ENCODE measurements around the gene C1QTNF8.

C1QTNF8 gene

DNA sequence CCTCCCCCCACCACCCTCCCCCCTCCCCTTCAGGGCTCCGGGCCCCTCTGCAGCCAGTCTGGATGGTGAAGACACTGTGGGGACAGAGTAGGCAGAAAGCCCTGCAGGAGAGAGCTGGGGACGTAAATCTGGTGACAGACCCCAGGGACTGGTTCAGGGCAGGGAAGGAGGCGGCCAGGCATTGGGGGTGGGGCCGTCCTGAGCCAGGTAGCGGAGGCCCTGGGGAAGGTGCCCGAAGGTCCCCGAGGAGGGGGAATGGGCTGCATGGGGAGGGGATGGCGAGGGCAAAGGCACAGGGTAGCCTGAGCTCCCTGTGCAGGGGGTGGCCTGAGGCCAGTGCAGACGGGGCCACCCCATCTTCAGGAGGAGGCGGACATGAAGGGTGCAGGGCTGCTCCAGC lies 30.5 kb upstream of the C1QTNF8 start:
- no peak for DNase-seq

DNA sequence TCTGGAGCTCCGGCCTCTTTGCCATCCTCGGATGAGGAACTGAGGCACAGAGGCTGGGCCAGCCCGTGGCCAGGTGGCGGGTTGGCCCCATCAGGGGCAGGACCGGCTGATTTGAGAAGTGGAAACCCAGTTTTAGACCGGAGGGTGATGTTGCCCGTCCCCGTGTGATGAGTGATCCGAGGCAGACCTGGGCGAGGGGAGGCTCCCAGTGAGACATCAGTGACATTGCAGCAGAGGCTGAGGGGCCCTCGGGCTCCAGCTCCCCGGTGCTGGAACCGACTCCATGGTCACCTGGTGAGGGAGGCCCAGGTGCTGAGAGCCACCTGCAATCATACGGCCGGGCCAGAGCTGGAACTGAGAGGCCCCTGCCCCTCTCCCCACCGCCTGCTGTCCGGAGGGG lies 30.0 kb upstream of the C1QTNF8 start:
- no peak for DNase-seq

DNA sequence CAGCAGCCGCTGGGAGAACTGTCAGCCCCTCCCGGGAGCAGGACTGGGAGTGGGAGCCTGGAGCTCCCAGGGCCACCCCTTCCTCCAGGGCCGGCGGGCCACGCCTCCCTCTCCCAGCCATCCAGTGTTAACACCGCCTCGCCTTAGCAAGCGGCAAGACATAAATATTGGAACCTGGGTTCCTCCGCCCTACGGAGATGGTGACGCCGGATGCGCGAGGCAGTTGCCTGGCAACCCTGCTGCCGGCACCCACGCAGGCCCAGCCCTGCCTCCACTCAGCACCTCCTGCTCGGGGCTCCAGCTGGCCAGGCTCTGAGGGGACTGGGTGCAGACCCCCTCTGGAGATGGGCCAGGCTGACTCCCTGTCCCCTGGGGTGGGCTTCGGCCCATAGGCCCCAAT lies 29.4 kb upstream of the C1QTNF8 start:
- DNase-seq: no peak

DNA sequence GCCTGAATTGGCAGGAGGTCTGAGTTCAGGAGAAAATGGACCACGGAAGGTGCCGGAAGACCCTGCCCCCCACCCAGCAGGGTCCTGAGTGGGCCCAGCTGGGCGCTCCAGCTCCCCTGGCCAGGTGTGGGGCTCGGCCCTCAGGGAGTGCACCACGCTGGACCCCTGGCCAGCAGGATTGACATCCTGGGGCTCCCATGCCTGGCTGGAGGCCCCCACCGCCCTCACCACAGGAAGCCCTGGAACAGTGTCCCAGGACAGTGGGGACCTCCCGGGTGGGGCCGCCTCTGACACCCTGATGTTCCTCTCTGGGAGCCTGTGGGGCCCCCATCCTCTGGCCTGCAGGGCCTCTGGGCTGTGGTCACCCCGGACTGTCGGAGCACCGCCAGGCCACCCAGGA lies 28.8 kb upstream of the C1QTNF8 start:
- DNase-seq: no peak

DNA sequence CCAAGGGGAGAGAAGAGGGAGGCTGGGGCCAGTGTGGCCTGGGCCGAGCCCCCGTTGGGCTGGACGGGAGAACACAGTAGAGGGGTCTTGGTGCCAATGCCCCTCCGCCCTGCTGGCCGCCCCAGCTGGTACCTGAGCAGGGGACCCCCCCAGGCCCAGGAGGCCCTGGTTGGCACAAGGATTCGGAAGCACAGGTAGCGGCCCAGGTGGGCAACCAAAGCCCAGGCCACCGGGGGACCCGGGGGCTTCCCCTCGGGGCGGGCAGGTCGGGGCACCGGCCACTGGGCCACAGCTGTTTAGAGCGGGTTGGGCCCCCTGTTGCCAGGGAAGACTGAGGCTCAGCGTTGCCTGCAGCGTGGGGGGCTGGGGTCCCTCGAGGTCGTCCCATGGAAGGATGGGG lies 28.2 kb upstream of the C1QTNF8 start:
- no peak for DNase-seq

DNA sequence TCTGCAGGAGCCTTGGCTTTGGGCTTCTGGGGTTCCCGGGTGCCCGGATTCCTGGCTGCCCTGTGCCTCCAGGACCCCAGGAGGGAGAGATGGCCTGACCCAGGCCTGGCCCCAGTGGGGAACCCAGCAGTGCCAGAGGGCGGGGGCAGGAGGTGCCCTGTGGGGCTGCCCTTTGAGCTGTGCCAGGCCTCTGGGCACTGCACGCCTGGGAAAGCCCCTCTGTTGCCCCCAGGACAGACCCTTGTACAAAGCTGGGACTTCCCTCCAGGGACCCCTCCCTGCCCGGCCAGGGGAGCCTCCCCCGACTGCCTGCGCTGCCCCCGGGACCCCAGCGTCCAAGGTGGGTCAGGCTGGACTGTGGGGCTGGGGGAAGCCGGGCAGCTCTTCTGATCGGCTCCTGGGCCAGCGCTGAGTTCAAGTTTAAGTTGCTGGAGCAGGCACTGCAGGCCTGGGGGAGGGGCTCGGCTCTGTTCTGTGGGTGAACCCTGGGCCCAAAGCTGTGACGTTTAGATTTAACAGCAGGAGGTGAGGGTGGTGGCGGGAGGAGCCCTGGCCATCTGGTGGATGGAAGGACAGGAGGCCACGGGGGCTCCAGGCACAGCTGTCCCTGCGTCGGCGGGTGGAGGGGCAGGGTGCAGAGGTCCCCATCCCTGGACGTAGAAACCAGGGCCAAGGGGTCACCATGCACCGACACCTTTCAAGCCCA lies 27.6 kb upstream of the C1QTNF8 start:
- DNase-seq: no peak

DNA sequence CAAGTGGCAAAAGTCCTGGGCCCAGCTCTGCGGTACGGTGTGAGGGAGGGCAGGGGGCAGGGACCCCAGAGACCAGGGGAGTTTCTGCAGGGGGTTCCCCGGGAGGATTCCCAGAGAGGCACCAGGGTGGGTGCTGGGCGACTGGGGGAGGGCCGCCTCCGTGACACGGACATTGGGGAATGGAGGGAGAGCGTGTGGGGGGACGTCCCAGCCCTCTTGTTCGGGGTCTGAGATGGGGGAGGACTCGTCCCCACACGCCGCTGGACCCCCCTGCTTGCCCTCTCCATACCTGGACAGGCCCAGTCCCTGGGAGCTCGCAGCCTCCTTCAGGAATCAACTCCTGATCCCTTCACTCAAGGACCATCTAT lies 26.3 kb upstream of the C1QTNF8 start:
- DNase-seq: no peak

DNA sequence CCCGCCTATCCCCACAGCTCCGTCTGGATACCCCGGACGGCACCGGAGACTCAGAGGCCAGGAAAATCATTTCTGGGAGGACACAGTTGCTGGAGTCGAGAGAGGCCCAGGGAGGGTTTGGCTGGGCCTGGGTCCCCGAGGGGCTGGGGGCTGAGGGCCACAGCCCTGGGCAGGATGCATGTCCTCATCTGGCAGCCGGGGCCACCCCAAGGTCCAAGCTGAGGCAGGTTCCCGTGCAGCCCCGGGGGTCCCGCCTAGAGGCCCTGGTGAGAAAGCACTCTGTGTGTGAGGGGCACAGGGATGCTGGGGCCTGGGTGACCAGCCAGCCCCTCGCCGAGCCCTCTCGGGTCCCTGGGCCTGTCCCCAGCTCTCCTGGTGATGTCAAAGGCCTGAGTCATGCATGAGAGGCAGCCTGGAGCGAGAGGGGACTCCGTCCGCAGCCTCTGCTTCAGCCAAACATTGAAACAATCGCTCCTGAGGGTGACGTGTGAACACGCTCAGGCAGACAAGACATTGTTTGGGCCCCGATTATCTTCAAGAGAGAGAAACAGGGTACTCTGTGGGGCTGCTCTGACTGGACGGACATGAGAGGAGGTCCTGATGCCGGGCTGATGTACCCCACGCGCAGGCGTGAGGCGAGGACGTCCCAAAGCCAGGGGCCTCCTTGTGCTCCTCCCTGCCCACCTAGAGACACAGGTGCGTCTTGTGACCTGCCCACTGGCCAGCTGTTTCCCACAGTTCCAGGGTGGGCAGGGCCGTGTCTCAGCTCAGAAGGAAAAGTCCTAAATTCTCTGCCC lies 25.8 kb upstream of the C1QTNF8 start:
- no peak for DNase-seq

DNA sequence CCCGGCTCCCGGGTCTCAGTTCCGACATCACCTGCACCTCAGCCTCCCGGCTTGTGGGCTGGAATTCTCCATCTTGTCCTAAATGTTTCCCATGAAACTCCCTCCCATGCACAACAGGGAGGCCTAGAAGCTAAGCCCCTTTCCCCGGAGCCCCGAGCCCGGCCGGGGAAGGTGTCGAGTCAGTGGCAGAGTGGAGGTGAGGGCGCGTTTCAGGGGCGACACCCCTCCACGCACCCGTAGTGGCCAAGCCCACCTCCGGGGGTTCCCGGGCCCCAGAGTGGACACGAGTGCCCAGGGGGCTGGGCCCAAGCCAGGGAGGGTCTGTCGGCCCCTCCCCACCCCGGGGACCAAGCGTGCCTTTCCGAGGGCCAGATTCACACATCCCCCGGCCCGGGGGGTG lies 25.0 kb upstream of the C1QTNF8 start:
- no peak for DNase-seq

DNA sequence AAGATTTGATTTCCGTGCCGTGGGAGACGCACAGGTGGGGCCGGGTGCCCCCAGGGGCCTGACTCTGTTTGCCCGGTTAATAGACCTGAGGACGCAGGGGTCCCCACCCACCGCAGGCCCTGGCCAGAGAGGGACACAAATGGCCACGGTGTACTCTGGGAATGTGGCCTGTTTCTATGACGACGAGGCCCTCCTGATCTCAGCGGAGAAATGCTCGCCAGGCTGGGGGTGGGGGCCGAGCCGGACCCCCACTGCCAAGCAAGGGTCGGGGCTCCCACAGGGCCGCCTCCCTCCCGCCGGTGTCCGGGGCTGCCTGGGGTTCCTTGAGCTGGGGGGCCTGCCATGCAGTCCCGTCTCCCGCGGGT lies 24.5 kb upstream of the C1QTNF8 start:
- no peak for DNase-seq

DNA sequence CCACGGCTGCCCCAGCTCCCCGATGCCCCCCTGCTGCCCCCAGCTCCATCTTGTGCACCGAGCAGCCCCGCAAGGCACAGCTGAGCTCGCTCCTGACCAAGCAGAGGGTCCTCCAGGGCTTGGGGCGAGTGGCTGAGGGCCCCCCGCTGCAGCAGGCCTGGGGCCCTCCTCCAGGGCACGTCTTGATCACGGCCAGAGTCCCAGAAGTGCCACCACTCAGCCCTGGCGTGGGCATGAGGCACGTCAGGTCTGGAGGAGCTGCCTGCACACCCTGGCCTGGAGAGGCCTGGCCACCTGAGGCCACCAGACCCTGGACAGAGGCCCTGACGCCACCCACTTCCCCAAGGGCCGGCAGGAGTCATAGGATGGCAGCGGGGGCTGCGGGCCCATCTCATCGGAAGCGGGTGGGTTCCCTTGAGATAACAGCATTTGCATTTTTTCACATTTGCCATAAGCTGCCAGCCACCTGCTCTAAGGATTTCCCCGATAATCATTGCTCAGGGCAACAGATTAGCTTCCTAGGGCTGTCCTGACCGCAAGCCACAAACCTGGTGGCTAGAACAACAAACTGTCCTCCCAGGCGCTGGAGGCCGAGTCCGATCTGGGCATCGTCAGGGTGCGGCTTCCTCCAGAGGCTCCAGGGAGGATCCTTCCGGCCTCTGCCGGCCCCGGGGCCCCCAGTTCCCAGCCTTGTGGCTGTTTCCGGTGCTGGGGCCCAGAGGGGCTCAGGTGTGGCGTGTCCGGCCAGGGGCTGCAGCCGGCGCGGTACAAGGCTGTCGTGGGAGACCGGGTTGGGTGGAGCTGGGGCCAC lies 23.9 kb upstream of the C1QTNF8 start:
- no peak for DNase-seq

DNA sequence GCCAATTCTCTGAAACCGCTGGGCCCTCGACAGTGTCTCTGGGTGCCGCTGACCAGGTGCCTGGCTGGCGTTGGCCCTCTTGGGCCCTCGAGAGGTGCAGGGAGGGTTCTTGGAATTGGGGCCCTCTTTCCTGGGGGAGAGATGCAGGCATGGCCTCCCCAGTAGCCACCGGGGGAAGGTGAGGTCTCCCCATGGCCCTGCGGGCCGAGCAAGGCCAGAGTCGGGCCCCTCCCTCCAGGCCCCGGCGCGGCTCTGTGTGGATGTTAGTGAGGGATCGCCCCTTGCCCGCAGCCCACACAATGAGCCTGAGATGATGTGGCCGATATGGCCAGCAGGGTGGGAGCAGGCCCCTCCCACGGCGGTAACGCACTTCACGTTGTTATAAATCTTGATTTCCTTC lies 23.1 kb upstream of the C1QTNF8 start:
- no peak for DNase-seq

DNA sequence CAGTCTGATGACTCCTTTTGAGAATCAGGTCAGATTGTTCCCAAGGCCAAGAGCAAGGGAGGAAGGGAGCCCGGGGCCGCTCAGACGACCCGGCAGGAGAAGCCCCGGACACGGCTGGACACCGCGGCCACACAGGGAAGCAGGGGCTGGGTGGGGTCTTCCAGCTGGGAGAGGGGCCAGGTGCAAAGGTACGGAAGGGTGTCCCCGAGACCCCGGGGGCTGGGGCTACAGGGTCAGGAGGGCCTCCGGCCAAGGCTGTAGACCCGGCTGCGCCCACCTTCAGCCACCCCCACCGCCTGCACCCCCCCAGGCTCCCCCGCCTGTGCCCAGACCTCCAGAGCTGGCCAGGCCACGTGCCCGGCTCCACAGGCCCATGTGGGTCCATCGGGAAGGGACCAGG lies 21.9 kb upstream of the C1QTNF8 start:
- DNase-seq: no peak

DNA sequence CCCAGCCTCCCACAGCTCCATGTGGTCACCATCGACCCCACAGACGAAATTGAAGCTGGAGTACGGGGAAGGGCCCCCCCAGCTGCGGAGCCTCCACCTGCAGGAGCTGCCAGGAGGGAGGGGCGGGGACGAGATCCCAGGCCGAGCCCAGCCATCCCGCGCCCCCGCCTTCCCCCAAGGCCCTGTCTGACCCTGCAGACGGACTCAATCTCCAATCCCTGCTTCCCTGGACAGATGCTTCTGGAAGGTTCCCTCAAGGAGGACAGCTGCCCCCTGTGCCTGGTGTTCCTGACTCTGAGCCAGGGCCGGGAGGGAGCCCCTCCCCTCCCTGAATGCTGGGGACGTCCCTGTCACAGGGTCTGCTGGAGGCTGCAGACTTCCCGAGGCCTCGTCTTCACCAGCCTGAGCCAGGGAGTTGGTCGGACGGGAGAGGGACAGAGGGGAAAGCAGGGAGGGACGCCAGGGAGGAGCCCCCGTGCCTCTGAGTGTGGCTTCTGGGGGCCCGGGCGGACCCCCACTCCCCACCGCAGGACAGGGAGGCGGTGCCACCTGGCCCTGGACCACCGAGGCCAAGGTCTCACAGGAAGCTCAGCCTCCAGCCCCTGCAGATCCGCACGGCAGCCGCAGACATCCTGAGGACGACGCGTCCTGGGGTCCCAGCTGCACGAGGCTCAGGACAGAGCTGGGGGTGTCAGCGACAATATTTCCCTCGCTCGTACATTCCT lies 21.3 kb upstream of the C1QTNF8 start:
- DNase-seq: no peak

DNA sequence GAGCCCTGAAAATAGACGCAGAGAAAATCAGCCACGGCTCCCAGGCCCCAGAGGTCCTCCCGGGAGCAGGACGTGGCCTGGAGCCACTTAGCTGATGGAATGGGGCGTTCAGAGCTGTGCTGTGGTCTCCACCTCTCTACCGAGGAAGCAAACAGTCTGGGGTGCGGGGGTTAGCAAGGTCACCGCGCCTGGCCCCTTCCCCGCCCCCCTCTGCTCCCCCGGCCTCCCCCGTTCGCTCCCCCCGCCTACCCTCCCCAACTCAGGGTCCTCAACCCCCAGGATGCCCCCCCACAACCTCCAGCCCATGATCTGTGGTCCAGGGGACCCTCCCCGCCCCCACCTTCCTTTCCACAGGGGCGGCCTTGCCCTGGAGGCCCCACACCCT lies 20.6 kb upstream of the C1QTNF8 start:
- no peak for DNase-seq

DNA sequence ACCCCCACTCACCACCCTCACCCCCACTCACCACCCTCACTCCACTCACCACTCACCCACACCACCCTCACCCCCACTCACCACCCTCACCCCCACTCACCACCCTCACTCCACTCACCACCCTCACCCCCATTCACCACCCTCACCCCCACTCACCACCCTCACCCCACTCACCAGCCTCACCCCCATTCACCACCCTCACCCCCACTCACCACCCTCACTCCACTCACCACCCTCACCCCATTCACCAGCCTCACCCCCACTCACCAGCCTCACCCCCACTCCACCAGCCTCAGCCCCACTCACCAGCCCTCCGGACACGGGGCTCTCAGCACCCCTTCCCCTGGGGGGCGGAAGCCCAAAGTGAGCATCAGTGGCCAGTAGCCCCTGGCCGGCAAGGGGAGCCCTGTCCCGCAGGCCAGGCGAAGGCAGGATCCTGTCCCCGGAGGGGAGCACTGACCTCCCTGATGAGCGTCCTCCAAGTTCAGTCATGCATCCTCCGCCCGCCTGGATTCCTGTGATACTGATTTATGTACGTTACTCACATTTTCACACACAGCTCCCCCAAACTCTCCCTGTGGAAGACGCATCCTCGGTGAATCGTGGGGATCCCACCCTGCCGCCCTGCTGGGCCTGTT lies 18.0 kb upstream of the C1QTNF8 start:
- no peak for DNase-seq

DNA sequence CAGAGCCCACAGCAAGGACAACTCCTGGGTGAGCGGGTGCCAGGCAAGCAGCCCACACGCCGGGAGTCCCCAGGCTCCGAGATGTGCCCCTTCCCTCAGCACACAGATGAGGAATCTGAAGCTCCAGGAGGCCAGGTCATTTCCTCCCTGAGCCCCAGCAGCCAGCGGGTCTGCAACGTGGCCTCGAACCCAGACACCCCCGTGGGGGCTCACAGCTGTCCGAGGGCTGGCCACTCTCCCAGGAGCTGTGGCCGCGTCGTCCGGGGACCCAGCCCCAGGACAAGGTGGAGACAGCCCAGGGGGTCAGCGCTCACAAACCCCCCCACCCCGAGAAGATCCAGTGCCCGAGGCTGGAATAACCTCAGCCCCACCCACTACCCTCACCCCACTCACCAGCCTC lies 17.4 kb upstream of the C1QTNF8 start:
- DNase-seq: no peak

DNA sequence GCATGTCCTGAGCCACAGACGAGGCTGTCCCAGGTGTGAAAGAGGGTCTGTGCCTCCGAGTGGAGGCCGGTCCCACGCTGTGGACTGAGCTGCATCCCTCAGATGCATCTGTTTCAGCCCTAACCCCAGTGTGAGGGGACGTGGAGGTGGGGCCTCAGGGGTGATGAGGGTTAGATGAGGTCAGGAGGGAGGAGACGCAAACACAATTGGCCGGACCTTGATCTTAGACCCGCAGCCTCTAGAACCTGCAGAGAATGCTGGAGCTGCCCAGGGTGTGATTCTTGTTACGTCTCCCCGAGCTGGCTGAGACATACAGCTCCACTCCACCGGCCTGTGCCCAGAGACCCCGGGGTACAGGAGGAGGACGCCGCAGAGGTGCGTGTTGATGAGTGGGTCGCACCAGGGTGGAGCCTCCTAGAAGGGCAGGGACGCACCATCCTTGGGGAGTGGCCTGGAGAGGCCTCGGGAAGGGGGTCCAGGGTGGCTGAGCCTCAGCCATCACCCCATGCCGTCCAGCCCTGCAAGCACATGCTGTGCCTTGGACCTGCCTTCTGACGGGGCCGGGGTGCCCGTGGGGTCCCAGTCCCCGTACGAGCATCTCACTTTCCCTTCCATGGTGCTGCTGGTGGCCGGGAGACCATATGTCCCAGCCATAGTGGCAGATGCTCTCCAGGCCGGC lies 16.6 kb upstream of the C1QTNF8 start:
- DNase-seq: no peak

DNA sequence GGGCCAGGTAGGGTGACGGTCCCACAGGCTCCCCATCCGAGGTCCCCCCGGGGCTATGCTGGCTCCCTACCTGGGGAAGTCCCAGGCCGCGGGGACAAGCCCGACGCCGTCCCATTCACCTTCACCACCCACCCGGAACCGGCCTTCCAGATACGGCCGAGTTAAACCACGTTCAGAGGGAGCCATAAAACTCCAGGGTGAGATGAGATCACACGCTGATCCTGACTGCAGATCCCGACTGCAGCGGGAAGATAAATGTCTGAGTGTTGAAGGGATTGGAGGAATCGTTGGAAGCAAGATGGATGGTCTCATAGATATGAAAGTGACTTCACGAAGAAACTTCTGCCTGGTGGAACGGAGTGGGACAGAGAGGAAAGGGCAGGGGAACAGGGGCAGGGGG lies 13.6 kb upstream of the C1QTNF8 start:
- DNase-seq: no peak

DNA sequence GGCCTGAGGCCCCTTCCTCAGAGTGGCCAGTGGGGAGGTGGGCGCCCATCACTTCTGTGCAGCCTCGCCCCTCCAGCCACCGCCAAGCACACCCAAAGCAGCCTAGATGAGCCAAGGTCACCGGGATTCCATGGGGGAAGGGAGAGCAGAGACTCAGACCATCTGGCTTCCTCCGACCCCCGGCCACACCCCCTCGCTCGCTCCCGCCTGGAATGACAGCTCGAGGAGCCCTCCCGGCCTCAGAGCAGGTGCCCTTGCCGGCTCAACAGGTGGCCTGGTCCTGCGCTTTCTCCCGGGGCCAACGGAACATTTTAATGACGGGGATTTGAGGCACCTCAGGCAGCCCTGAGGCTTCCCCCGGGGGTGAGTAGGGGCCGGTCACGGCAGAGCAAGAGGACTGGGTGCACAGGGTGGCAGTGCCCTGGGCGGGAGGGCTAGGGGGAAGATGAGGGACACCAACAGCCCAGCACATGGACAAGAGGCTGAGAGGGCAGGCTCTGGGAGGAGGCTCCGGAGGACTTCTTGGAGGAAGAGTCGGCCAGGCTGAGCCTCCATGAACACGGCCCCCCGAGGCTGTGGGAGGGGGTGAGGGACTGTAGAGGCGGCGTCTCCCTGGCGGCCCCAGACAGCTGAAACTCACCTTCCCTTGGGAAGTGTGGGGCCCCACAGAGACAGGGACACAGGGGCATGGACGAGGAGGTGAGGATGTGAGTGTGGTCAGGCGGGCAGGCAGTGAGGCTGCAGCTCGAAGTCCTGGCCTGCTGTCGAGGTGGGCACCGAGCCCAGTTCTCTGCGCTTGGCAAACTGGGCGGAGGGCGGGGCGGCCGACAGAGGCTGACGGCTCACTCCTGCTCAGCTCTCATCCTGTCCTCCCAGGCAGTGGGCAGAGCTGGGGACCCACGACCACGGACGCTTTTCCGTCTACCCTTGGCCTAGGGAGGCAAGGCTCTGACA lies 12.5 kb upstream of the C1QTNF8 start:
- no peak for DNase-seq

DNA sequence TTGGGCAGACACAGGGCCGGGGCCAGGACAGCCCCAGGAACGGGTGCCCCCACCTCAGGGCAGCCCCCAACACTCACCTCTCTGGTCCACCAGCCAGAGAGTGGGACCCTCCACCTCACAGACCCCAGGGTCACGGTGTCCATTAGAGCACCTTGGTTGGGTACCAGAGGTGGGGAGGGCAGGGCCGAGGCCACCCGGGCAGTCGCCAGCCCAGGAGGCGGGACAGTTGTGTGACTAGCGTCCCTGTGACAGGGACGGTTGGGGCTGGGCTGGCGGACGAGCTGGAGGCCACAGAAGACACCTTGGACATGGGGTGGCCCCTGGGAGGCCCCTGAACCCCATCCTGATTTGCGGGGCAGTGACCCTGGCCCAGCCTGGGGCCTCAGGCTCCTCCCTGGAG lies 11.7 kb upstream of the C1QTNF8 start:
- DNase-seq: no peak
